ENCODE measurements around the gene PROX2. TPM values are rescaled to one million over a fixed set of nuclear protein-coding genes. Genes with fewer than 3 reads are reported as not detected.

PROX2 gene
- polyA plus RNA-seq, 1 donor (not counting 4 experiments of a cell fraction or from before 2014, with no cell fraction given) = not detected

GRCh38 chr14:74840603-74841030, 35.3 kb downstream of the PROX2 start:
- dilution Hi-C loops (cut with MboI; ENCODE audit: extremely low pct_ligation_motif_present, low sequenced_read_pairs) = no loop called here
- no peak for FAIRE-seq

GRCh38 chr14:74838166-74838565, 37.8 kb downstream of the PROX2 start:
- DNase-seq (ENCODE audit: low read depth, low spot score) (no peak), FAIRE-seq (no peak)
- Histone ChIP-seq H3K4me1 (ENCODE audit: control insufficient read depth, extremely low read depth, insufficient read depth, low read length) (no peaks in the 10 kb centered on the region), H3K9me1 (ENCODE audit: control insufficient read depth, extremely low read depth, insufficient read depth, low read length) (no peaks in the 10 kb centered on the region), H3K4me3 (ENCODE audit: control insufficient read depth in 2 of 3, extremely low read depth in 1 of 3, insufficient read depth in 2 of 3, low read depth in 1 of 3, low read length in 3 of 3) (no peak overlapping the region), H2AFZ (ENCODE audit: control insufficient read depth, low read length) (no peak overlapping the region), H3K9ac (ENCODE audit: control insufficient read depth, extremely low read depth, insufficient read depth, low read length) (no peak overlapping the region), H3K27me3 (ENCODE audit: control insufficient read depth, extremely low read depth, insufficient read depth, low read length) (no peaks in the 10 kb centered on the region), H3K4me2 (ENCODE audit: control insufficient read depth, extremely low read depth, insufficient read depth, low read depth, low read length) (no peak overlapping the region), H3K79me2 (ENCODE audit: control insufficient read depth, insufficient read depth, low read length) (no peaks in the 10 kb centered on the region), H4K20me1 (ENCODE audit: control insufficient read depth, extremely low read depth, insufficient read depth, low read length) (no peaks in the 10 kb centered on the region), H3K27ac (ENCODE audit: control insufficient read depth, insufficient read depth, low read length) (no peak overlapping the region), H3K36me3 (ENCODE audit: control insufficient read depth in 2 of 2, extremely low read depth in 1 of 2, insufficient read depth in 2 of 2, low read length in 2 of 2) (peaks cover 5 to 17% of the 10 kb centered on the region in 2 experiments), H3K9me3 (ENCODE audit: control insufficient read depth, low read depth, low read length) (no peaks in the 10 kb centered on the region)
- dilution Hi-C loops (cut with MboI; ENCODE audit: extremely low pct_ligation_motif_present, low sequenced_read_pairs) = no loop called here
- no peak for TF ChIP-seq CTCF (optimal IDR thresholded peaks at IDR 0.05 in 1 of 3, IDR thresholded peaks at IDR 0.05 in 1 of 3, conservative IDR thresholded peaks at IDR 0.05 in 1 of 3; ENCODE audit: extremely low read depth in 1 of 3, insufficient read depth in 2 of 3, low read length in 3 of 3)

More at GRCh38 chr14:74840603-74841030, 35.3 kb downstream of the PROX2 start:
- H3K79me2 ChIP-seq (ENCODE audit: control insufficient read depth, insufficient read depth, low read length) = no peaks in the 10 kb centered on the region
- H3K9me1 ChIP-seq (ENCODE audit: control insufficient read depth, extremely low read depth, insufficient read depth, low read length) = no peaks in the 10 kb centered on the region
- H3K9me3 ChIP-seq (ENCODE audit: control insufficient read depth, low read depth, low read length) = no peaks in the 10 kb centered on the region
- H3K4me2 ChIP-seq (ENCODE audit: control insufficient read depth, extremely low read depth, insufficient read depth, low read depth, low read length) = no peak overlapping the region
- DNase-seq (ENCODE audit: low read depth, low spot score) = no peak
- H3K27me3 ChIP-seq (ENCODE audit: control insufficient read depth, extremely low read depth, insufficient read depth, low read length) = no peaks in the 10 kb centered on the region
- no peak overlapping the region for H3K27ac ChIP-seq (ENCODE audit: control insufficient read depth, insufficient read depth, low read length)
- peaks cover 7% of the 10 kb centered on the region for H3K4me1 ChIP-seq (ENCODE audit: control insufficient read depth, extremely low read depth, insufficient read depth, low read length)
- H3K9ac ChIP-seq (ENCODE audit: control insufficient read depth, extremely low read depth, insufficient read depth, low read length) = no peak overlapping the region
- H3K36me3 ChIP-seq (ENCODE audit: control insufficient read depth in 2 of 2, extremely low read depth in 1 of 2, insufficient read depth in 2 of 2, low read length in 2 of 2) = peaks cover 5 to 13% of the 10 kb centered on the region in 2 experiments
- H2AFZ ChIP-seq (ENCODE audit: control insufficient read depth, low read length) = no peak overlapping the region
- no peaks in the 10 kb centered on the region for H4K20me1 ChIP-seq (ENCODE audit: control insufficient read depth, extremely low read depth, insufficient read depth, low read length)
- H3K4me3 ChIP-seq (ENCODE audit: control insufficient read depth in 2 of 3, extremely low read depth in 1 of 3, insufficient read depth in 2 of 3, low read depth in 1 of 3, low read length in 3 of 3) = no peak overlapping the region
- TF ChIP-seq CTCF (optimal IDR thresholded peaks at IDR 0.05 in 1 of 3, IDR thresholded peaks at IDR 0.05 in 1 of 3, conservative IDR thresholded peaks at IDR 0.05 in 1 of 3; ENCODE audit: extremely low read depth in 1 of 3, insufficient read depth in 2 of 3, low read length in 3 of 3) (no peak), EZH2 (IDR thresholded peaks at IDR 0.05; ENCODE audit: low read length) (no peak)
